ENCODE results near the gene DDX46. TPM values are rescaled to one million over a fixed set of nuclear protein-coding genes. Genes with fewer than 3 reads are reported as not detected.
"Not testable (repeated sequence)": the region's sequence is repeated elsewhere in the genome, so short reads cannot be mapped to it uniquely, and the experiment has no call there.

The DDX46 gene, protein sequence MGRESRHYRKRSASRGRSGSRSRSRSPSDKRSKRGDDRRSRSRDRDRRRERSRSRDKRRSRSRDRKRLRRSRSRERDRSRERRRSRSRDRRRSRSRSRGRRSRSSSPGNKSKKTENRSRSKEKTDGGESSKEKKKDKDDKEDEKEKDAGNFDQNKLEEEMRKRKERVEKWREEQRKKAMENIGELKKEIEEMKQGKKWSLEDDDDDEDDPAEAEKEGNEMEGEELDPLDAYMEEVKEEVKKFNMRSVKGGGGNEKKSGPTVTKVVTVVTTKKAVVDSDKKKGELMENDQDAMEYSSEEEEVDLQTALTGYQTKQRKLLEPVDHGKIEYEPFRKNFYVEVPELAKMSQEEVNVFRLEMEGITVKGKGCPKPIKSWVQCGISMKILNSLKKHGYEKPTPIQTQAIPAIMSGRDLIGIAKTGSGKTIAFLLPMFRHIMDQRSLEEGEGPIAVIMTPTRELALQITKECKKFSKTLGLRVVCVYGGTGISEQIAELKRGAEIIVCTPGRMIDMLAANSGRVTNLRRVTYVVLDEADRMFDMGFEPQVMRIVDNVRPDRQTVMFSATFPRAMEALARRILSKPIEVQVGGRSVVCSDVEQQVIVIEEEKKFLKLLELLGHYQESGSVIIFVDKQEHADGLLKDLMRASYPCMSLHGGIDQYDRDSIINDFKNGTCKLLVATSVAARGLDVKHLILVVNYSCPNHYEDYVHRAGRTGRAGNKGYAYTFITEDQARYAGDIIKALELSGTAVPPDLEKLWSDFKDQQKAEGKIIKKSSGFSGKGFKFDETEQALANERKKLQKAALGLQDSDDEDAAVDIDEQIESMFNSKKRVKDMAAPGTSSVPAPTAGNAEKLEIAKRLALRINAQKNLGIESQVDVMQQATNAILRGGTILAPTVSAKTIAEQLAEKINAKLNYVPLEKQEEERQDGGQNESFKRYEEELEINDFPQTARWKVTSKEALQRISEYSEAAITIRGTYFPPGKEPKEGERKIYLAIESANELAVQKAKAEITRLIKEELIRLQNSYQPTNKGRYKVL
- 23.0 and 33.1 TPM in 2 replicates for total RNA-seq (2014; rRNA removed; shearing (Covaris generic); ENCODE audit: low replicate concordance)

DNA sequence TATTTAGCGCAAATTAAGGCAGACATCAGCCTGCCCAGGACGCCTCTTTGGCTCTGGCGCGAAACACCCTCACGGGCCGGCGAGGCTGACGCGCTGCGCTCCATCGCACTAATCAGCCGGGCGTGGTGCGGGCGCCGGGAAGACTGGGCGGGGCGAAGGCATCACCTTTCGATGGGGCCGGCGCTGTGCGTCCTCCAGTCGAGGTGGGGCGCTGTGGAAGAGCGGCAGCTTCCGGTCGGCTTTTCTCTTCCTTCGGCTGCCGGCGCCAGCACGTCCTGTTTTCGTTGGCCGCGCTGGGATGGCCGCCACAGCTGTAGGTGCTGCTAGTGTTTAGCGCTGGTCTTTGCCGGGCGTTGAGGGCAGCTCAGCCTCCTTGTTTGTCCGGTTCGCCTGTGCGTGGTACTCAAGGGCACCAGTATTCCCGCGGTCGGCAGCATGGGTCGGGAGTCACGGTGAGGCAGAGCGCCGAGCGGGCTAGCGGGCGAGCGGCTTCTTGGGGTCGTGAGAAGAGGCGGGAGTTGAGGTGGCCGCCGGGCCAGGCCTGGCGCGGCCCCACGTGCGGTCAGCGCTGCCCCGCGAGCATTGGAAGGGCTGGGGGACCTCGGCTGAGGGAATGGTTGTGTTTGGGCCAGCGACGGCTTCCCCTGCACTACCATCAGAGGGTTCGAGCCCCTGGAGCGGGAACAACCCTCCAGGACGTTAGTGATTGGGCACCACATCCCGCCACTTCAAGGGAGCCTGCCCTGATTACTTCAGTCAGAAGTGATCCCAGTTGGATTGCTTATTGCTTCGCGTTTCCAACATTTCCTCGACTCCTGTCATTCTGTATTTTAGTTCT lies at the start of gene DDX46:
DDX46 (plus strand) TSS at position 276 of the 838 bp plus-strand sequence; CDS start at position 436, 160 bp downstream.
- peak; percentile 98 for DNase-seq
- no peaks in the 10 kb centered on the region for H3K9me2 ChIP-seq (replicated peaks; ENCODE audit: insufficient read depth, low read length)
- peaks cover 5% of the 10 kb centered on the region; the same call in 1 of the 2 replicates for H3K36me3 ChIP-seq (ENCODE audit: insufficient read depth, low read length)
- peak within 1 kb of the TSS; percentile 98 for H3K4me3 ChIP-seq (ENCODE audit: low read length)
- H3K4me2 ChIP-seq (ENCODE audit: low read depth, low read length, poor library complexity, severe bottlenecking): peak within 1 kb of the TSS; percentile 80
- peak within 1 kb of the TSS; percentile 16; the same call in 1 of the 2 replicates for H3K27ac ChIP-seq (ENCODE audit: low read length)
- no peaks in the 10 kb centered on the region for H3K9me3 ChIP-seq (ENCODE audit: low read length)
- H3K4me1 ChIP-seq (ENCODE audit: low read length): peaks cover 26% of the 10 kb centered on the region
- peak within 1 kb of the TSS; percentile 84 for H2AFZ ChIP-seq (ENCODE audit: low read length)
- no peaks in the 10 kb centered on the region for H3K27me3 ChIP-seq (ENCODE audit: low read length)
- peaks cover 9% of the 10 kb centered on the region; the same call in 1 of the 2 replicates for H4K20me1 ChIP-seq (ENCODE audit: insufficient read depth, low read depth, low read length)
- H3K79me2 ChIP-seq (ENCODE audit: low read length): peaks cover 48% of the 10 kb centered on the region
- peak within 1 kb of the TSS; percentile 91 for H3K9ac ChIP-seq (ENCODE audit: low read length)

DNA sequence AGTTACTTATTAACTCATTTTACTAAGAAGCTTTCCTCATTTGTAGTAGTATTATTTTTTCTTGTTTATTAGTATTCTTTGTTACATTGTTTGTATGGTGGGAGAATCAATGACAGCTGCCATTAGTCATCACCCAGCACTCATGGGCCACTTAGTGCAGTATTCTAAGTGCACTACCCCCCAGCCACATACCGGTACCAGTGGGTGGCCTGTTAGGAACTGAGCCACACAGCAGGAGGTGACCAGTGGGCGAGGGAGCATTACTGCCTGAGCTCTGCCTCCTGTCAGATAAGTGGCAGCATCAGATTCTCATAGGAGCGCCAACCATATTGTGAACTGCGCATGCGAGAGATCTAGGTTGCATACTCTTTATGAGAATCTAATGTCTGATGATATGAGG lies 44.5 kb upstream of the DDX46 start:
- Histone ChIP-seq H3K4me3 (ENCODE audit: low read length) (no peak overlapping the region), H3K9ac (ENCODE audit: low read length) (no peak overlapping the region), H3K4me1 (ENCODE audit: low read length) (no peaks in the 10 kb centered on the region), H4K20me1 (ENCODE audit: insufficient read depth, low read depth, low read length) (no peaks in the 10 kb centered on the region), H3K27me3 (ENCODE audit: low read length) (no peaks in the 10 kb centered on the region), H3K9me3 (ENCODE audit: low read length) (no peaks in the 10 kb centered on the region), H3K27ac (ENCODE audit: low read length) (no peak overlapping the region), H3K36me3 (ENCODE audit: insufficient read depth, low read length) (peaks cover 14% of the 10 kb centered on the region), H3K4me2 (ENCODE audit: low read depth, low read length, poor library complexity, severe bottlenecking) (no peak overlapping the region), H3K79me2 (ENCODE audit: low read length) (no peaks in the 10 kb centered on the region), H2AFZ (ENCODE audit: low read length) (no peak overlapping the region), H3K9me2 (replicated peaks; ENCODE audit: insufficient read depth, low read length) (no peaks in the 10 kb centered on the region)
- DNase-seq: no peak

DNA sequence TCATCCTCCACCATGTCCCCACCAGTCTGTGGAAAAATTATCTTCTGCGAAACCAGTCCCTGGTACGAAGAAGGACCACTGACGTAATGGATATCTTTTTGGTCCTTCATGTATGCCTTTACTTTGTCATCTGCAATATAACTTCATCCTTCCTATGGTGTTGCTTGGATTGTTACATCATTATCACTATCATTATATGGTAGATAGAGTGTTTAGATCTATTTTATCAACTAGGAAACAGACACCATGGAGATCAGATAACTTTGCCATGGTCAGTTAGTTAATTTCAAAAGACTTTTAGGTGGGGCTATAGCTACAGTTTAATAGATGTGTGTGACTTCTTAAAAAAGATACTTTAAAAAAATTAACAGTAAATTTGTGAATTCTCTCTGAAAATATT lies 44.0 kb upstream of the DDX46 start:
- no peaks in the 10 kb centered on the region for H3K79me2 ChIP-seq (ENCODE audit: low read length)
- no peaks in the 10 kb centered on the region for H3K4me1 ChIP-seq (ENCODE audit: low read length)
- no peak overlapping the region for H3K4me2 ChIP-seq (ENCODE audit: low read depth, low read length, poor library complexity, severe bottlenecking)
- no peak overlapping the region for H3K4me3 ChIP-seq (ENCODE audit: low read length)
- no peaks in the 10 kb centered on the region for H3K9me2 ChIP-seq (replicated peaks; ENCODE audit: insufficient read depth, low read length)
- H3K27me3 ChIP-seq (ENCODE audit: low read length): no peaks in the 10 kb centered on the region
- peaks cover 14% of the 10 kb centered on the region for H3K36me3 ChIP-seq (ENCODE audit: insufficient read depth, low read length)
- no peak for DNase-seq
- no peak overlapping the region for H2AFZ ChIP-seq (ENCODE audit: low read length)
- H3K9me3 ChIP-seq (ENCODE audit: low read length): no peaks in the 10 kb centered on the region
- H4K20me1 ChIP-seq (ENCODE audit: insufficient read depth, low read depth, low read length): no peaks in the 10 kb centered on the region
- no peak overlapping the region for H3K9ac ChIP-seq (ENCODE audit: low read length)
- no peak overlapping the region for H3K27ac ChIP-seq (ENCODE audit: low read length)

DNA sequence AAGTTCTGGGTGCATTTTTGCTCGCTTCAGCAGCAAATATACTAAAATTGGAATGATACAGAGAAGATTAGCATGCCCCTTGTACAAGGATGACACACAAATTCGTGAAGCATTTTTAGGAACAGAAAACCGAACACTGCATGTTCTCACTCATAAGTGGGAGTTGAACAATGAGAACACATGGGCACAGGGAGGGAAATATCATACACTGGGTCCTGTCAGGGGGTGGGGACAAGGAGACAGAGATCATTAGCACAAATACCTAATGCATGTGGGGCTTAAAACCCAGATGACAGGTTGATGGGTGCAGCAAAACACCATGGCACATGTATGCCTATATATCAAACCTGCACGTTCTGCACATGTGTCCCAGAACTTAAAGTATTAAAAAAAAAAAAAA lies 43.1 kb upstream of the DDX46 start:
- not testable (repeated sequence) for DNase-seq; H3K27me3 ChIP-seq (ENCODE audit: low read length); H3K9me3 ChIP-seq (ENCODE audit: low read length); H3K9ac ChIP-seq (ENCODE audit: low read length); H4K20me1 ChIP-seq (ENCODE audit: insufficient read depth, low read depth, low read length); H2AFZ ChIP-seq (ENCODE audit: low read length); H3K4me1 ChIP-seq (ENCODE audit: low read length); H3K27ac ChIP-seq (ENCODE audit: low read length); H3K79me2 ChIP-seq (ENCODE audit: low read length); H3K9me2 ChIP-seq (replicated peaks; ENCODE audit: insufficient read depth, low read length); H3K4me3 ChIP-seq (ENCODE audit: low read length); H3K4me2 ChIP-seq (ENCODE audit: low read depth, low read length, poor library complexity, severe bottlenecking)
- H3K36me3 ChIP-seq (ENCODE audit: insufficient read depth, low read length): peaks cover 14% of the 10 kb centered on the region

DNA sequence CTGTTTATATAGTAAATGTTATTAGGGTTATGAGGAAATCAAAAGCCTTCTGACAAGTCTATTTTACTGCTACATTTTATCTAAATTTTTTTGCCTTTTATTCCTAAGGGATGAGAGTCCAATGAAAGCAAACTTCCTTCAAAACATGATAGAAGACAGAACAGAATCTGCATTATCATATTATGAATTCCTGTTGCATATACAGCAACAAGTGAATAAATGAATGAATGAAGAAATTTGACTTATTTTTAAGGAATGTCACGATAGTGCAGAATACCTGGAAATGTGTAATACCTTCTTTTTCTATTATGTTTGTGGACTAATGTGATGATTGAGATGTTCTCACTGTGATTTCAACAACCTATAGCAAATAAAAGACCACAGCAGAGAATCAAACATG lies 33.7 kb upstream of the DDX46 start:
- H3K79me2 ChIP-seq (ENCODE audit: low read length): no peaks in the 10 kb centered on the region
- no peak overlapping the region for H2AFZ ChIP-seq (ENCODE audit: low read length)
- no peaks in the 10 kb centered on the region for H3K27me3 ChIP-seq (ENCODE audit: low read length)
- no peak overlapping the region for H3K4me3 ChIP-seq (ENCODE audit: low read length)
- no peak for DNase-seq
- H3K27ac ChIP-seq (ENCODE audit: low read length): no peak overlapping the region
- peaks cover 11% of the 10 kb centered on the region; the same call in 1 of the 2 replicates for H3K36me3 ChIP-seq (ENCODE audit: insufficient read depth, low read length)
- H3K4me2 ChIP-seq (ENCODE audit: low read depth, low read length, poor library complexity, severe bottlenecking): no peak overlapping the region
- no peaks in the 10 kb centered on the region for H3K4me1 ChIP-seq (ENCODE audit: low read length)
- H4K20me1 ChIP-seq (ENCODE audit: insufficient read depth, low read depth, low read length): no peaks in the 10 kb centered on the region
- no peaks in the 10 kb centered on the region for H3K9me2 ChIP-seq (replicated peaks; ENCODE audit: insufficient read depth, low read length)
- H3K9ac ChIP-seq (ENCODE audit: low read length): no peak overlapping the region
- H3K9me3 ChIP-seq (ENCODE audit: low read length): no peaks in the 10 kb centered on the region

DNA sequence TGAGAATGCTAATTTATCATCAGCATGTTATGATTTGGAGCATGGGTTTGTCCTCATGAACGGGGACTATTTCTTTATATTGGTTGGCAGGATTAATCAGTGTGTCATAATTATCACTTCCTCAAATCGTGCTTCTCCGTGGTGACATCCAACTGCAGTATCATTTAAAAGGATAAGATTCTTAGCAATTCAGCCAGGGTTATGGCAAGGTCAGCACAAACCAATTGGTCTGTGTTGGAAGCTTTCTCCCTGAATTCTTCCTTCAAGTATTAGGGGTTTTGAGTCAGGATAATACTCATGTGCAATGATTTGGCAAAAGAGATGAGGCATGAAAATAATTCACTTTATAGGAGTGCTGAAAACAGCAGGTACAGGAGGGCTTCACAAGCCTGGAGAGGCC lies 25.8 kb upstream of the DDX46 start:
- Histone ChIP-seq H4K20me1 (ENCODE audit: insufficient read depth, low read depth, low read length) (no peaks in the 10 kb centered on the region), H3K27ac (ENCODE audit: low read length) (no peak overlapping the region), H3K4me2 (ENCODE audit: low read depth, low read length, poor library complexity, severe bottlenecking) (no peak overlapping the region)

DNA sequence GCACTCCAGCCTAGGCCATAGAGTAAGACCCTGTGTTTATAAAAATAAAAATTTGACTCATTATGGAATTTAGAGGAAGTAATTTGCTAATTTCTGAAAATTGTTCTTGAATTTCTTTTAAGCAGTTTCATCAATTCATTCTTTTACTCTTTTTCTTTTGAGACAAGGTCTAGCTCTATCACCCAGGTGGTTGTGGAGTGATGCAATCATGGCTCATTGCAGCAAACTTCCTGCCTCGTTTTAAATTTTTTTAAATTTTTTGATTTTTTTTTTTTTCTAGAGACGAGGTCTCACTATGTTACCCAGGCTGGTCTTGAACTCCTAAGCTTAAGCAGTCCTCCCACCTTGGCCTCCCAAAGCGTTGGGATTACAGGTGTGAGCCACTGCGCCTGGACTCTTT lies 23.3 kb upstream of the DDX46 start:
- Histone ChIP-seq H3K9me3 (ENCODE audit: low read length) (no peaks in the 10 kb centered on the region), H3K9me2 (replicated peaks; ENCODE audit: insufficient read depth, low read length) (no peaks in the 10 kb centered on the region), H4K20me1 (ENCODE audit: insufficient read depth, low read depth, low read length) (no peaks in the 10 kb centered on the region), H3K4me2 (ENCODE audit: low read depth, low read length, poor library complexity, severe bottlenecking) (no peak overlapping the region), H3K4me3 (ENCODE audit: low read length) (no peak overlapping the region), H2AFZ (ENCODE audit: low read length) (peak overlapping the region; percentile 5; the same call in 1 of the 2 replicates), H3K4me1 (ENCODE audit: low read length) (peaks cover 29% of the 10 kb centered on the region), H3K36me3 (ENCODE audit: insufficient read depth, low read length) (no peaks in the 10 kb centered on the region), H3K27me3 (ENCODE audit: low read length) (no peaks in the 10 kb centered on the region), H3K9ac (ENCODE audit: low read length) (no peak overlapping the region), H3K27ac (ENCODE audit: low read length) (no peak overlapping the region), H3K79me2 (ENCODE audit: low read length) (peaks cover 19% of the 10 kb centered on the region)
- DNase-seq: no peak

More for the DNA sequence above, 25.8 kb upstream of the DDX46 start:
- Histone ChIP-seq H3K4me3 (ENCODE audit: low read length) (no peak overlapping the region), H3K9me2 (replicated peaks; ENCODE audit: insufficient read depth, low read length) (no peaks in the 10 kb centered on the region), H3K4me1 (ENCODE audit: low read length) (peaks cover 18% of the 10 kb centered on the region), H2AFZ (ENCODE audit: low read length) (peak overlapping the region; percentile 33; the same call in 1 of the 2 replicates), H3K27me3 (ENCODE audit: low read length) (no peaks in the 10 kb centered on the region), H3K79me2 (ENCODE audit: low read length) (no peaks in the 10 kb centered on the region), H3K9me3 (ENCODE audit: low read length) (no peaks in the 10 kb centered on the region), H3K36me3 (ENCODE audit: insufficient read depth, low read length) (no peaks in the 10 kb centered on the region), H3K9ac (ENCODE audit: low read length) (no peak overlapping the region)
- peak; percentile 52 for DNase-seq

Data from Karpas-422 (cell line).